Measurements from ENCODE around the gene BCAR1.

The BCAR1 gene

GRCh38 chr16:75238853-75239541, 12.4 kb downstream of the BCAR1 start:
- DNase-seq (ENCODE audit: low read depth, low spot score): no peak

GRCh38 chr16:75238132-75238852, 13.1 kb downstream of the BCAR1 start:
- no peak for DNase-seq (ENCODE audit: low read depth, low spot score)

GRCh38 chr16:75237398-75238131, 13.9 kb downstream of the BCAR1 start:
- no peak for DNase-seq (ENCODE audit: low read depth, low spot score)

GRCh38 chr16:75236736-75237397, 14.6 kb downstream of the BCAR1 start:
- no peak for DNase-seq (ENCODE audit: low read depth, low spot score)

DNA sequence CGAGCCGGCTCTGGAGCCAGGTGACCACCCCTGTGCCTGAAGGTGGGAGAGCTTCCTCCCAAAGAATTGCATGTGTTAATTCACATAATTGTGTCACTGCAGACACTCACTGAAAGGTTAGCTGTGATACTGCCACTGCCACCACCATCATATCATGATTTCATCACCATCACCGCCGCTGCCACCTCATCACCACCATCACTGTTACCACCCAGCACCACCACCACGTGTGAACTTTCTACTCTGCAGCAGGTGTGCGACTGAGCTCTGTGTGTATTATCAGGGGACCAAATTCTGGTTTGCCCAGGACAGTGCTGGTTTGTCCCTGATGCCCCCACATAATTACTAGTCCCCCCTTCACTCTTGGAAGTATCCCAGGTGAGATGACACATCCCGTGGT, 15.2 kb downstream of the BCAR1 start:
- DNase-seq (ENCODE audit: low read depth, low spot score): no peak

GRCh38 chr16:75235721-75236193, 15.7 kb downstream of the BCAR1 start:
- DNase-seq (ENCODE audit: low read depth, low spot score): no peak

- no peak for DNase-seq (ENCODE audit: low read depth, low spot score)
These were observed 16.3 kb downstream of the BCAR1 start for GRCh38 chr16:75234856-75235696.

- no peak for DNase-seq (ENCODE audit: low read depth, low spot score)
These were observed 17.8 kb downstream of the BCAR1 start for GRCh38 chr16:75233611-75233938.

DNA sequence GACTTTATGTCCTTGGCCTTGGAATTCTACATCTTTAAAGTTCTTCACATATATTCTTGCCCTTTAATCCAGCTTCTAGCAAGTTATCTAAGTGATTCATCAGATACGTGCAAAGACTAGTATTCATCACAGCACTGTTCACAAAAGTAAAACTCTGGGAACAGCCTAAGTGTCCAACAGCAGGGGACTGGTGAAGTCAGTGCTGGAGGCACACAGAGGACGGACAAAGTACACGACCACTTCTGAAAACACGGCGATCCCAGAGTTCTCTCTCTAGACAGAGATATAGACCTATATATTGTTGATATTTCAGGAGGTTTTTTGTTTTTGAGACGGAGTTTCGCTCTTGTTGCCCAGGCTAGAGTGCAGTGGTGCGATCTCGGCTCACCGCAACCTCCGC, 19.9 kb downstream of the BCAR1 start:
- no peak for DNase-seq (ENCODE audit: low read depth, low spot score)

DNA sequence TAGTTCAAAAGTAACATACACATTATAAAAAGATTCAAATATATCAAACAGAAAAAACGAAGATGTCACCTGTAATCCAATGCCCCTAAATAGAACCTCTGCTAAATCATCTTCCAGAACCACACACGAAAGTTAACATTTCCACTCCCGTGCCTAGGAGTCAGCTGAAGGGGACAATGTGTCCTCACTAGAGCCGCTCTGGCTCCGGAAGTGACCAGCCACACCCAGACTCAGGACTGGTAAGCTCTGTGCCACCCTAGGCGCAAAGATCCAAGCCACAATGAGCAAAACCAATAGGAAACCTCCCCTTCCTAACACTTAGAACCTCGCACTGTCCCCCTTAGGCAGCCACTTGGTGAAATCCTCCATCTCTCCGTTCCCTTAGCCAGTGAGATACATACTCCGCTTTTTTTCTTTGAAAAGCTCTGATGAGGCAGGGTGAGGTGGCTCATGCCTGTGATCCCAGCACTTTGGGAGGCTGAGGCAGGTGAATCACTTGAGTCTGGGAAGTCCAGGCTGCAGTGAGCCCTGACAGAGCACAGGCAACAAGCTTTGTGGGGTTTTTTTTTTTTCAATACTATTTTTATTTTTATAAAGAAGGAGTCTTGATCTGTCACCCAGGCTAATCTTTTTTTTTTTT, 20.8 kb downstream of the BCAR1 start:
- DNase-seq (ENCODE audit: low read depth, low spot score): no peak

- DNase-seq (ENCODE audit: low read depth, low spot score): no peak
These were observed 22.0 kb downstream of the BCAR1 start for GRCh38 chr16:75229172-75230031.

DNA sequence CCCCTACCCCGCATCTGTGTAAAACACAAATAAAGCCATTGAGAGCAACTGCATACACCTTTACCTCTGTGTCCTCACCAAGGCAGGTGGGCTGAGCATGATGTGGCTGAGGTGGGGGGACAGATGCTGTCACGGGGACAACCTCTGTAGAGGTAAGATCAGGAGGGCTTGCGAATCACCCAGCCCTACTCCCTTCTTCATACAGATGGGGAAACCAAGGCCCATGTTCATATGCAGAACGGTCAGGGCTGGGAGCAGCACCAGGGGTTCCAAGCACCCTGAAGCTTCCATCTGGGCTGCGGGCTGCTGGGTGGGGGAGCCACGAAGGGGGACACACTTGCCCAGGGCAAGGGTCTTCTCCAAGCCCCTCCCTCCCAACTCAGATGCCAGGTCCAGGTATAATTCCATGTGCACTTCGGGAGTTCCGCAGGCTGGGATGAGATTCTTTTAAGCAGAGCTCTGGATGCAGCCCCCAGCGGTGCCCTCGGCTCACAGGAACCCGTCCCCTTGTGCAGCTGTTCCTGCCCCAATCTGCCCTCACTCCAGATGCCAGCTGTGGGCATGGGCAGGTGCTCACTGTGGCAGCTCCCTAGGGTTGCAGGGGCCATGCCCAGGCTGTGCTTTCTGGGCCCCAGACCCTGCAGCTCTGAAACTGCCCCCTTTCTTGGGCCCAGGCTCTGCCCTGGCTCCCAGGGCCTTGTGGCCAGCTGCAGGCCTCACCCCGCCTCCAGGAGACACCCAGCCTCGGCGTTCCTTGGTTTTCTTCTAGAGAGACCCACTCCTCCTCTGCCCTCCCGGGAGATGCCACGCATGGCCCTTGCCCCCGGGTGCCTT, 23.1 kb downstream of the BCAR1 start:
- DNase-seq (ENCODE audit: low read depth, low spot score): no peak

DNA sequence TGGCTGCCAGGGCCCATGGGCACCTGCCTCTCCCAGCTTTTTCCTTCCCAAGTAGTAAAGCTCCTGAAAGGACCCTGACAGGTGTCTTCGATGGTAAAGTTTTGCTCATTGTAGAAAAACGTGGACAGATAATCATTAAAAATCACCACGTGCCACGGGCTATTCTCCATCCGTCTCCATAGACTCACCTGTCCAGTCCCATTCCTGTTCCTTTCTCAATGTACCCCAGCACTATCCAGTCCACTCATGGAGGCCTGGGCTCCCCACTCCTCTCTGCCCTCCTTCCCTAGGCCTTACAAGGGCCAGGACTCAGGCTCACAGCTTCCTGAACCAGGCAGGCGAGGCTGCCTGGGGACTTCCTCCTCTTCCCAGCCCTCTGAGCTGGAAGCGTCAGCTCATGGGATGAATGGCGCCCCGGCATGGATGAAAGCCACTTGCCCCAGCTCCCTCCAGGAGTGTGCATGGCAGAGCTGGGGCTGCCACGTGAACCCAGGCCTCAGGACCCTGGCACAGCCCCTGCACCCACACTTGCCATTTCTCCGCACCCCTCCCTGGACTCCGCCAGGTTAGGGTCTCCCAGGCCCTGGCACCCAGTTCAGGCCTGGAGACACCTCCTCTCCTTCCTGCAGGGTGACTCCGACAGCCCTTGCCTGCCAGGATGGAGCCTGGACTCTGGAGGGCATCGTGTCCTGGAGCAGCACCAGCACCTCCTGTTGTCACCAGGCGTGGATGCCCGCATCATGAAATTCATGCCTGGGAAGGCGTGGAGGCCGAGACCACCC, 23.9 kb downstream of the BCAR1 start:
- no peak for DNase-seq (ENCODE audit: low read depth, low spot score)

- no peak for DNase-seq (ENCODE audit: low read depth, low spot score)
These were observed 24.7 kb downstream of the BCAR1 start for GRCh38 chr16:75226550-75227360.

DNA sequence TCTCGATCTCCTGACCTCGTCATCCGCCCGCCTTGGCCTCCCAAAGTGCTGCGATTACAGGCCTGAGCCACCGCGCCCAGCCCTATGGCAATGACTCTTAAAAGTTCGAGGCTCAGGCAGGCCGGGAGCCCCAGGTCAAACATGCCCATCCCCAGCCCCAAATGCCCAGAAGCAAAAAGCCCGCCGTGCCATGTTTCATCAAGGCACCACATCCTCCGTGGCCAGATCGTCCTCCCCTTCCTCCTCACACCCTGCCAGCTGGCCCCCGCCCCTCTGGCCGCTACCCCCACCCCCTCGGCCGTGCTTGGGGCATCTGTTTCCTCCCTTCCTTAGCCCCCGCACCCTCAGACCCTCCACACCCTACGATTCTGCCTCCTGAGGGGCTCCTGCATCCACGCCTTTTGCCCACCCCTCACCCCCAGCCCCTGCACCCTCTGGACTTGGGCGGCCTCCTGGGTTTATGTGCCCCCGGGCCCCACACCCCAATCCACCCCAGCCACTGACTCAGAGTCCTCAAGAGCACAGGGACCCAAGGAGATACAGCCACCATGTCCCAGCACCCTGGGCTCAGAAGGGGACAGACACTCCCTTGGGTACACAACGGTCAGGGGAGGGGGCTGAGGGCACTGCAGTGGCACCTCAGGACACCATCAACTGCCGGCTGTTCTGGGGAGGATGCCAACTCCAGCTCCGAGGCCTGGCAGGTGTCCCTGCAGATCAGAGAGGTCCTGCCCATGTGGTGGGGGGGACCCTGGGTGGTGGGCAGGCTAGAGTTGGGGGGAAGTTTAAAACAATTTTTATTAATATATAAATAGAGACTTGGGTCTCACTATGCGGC, 25.5 kb downstream of the BCAR1 start:
- DNase-seq (ENCODE audit: low read depth, low spot score): no peak

DNA sequence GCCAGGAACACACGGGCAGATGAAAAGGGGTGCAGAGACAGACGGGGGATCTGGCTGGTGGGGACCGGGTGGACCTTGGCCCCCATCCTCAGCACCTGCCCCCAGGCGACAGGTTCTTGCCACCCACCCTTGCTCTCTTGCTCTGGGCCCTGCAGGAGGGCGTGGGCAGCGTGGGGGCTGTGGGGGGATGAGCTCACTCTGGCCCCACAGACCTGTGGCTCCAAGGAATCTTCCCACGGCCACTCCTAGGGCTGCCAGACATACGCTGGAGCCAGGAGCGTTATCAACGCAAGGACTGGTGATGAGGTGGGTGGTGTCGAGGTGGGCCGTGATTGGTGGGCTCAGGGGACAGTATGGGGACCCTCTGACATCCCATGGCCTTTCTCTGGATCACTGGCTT, 26.3 kb downstream of the BCAR1 start:
- DNase-seq (ENCODE audit: low read depth, low spot score): no peak

Data from smooth muscle cell of the brain vasculature (primary cell).